ENCODE measurements around the gene GNG14. TPM values are rescaled to one million over a fixed set of nuclear protein-coding genes. Genes with fewer than 3 reads are reported as not detected.
"Not testable (repeated sequence)": the region's sequence is repeated elsewhere in the genome, so short reads cannot be mapped to it uniquely, and the experiment has no call there.

Gene GNG14
- total RNA-seq, 4 donors from 2014 or later: not detected

- no peak overlapping the region for H3K4me3 ChIP-seq
- no peaks in the 10 kb centered on the region for H3K4me1 ChIP-seq
- no peak for DNase-seq
- H3K9me3 ChIP-seq: no peaks in the 10 kb centered on the region
- no peaks in the 10 kb centered on the region for H3K27me3 ChIP-seq
- TF ChIP-seq POLR2A (IDR thresholded peaks at IDR 0.05): no peak
- TF ChIP-seq CTCF (IDR thresholded peaks at IDR 0.05): no peak
- H3K27ac ChIP-seq: no peak overlapping the region
- no peaks in the 10 kb centered on the region for H3K36me3 ChIP-seq
- intact Hi-C loops (cut with DNase I; ENCODE audit: low total_unique reads): no loop called here
Measured at GRCh38 chr19:12705169-12705568, 17.4 kb downstream of the GNG14 start.

- H3K4me1 ChIP-seq: no peaks in the 10 kb centered on the region
- TF ChIP-seq CTCF (IDR thresholded peaks at IDR 0.05) (no peak), POLR2A (IDR thresholded peaks at IDR 0.05) (no peak)
- H3K36me3 ChIP-seq: no peaks in the 10 kb centered on the region
- intact Hi-C loops (cut with DNase I; ENCODE audit: low total_unique reads): no loop called here
- no peak for DNase-seq
- no peak overlapping the region for H3K27ac ChIP-seq
- no peaks in the 10 kb centered on the region for H3K9me3 ChIP-seq
- H3K4me3 ChIP-seq: no peak overlapping the region
- no peaks in the 10 kb centered on the region for H3K27me3 ChIP-seq
Measured at GRCh38 chr19:12705654-12706331, 18.0 kb downstream of the GNG14 start.

GRCh38 chr19:12706332-12706718 lies 18.5 kb downstream of the GNG14 start:
- H3K36me3 ChIP-seq: no peaks in the 10 kb centered on the region
- intact Hi-C loops (cut with DNase I; ENCODE audit: low total_unique reads): no loop called here
- no peak for TF ChIP-seq POLR2A (IDR thresholded peaks at IDR 0.05)

GRCh38 chr19:12708641-12709040 lies 20.8 kb downstream of the GNG14 start:
- no peak overlapping the region for H3K27ac ChIP-seq
- H3K9me3 ChIP-seq: no peaks in the 10 kb centered on the region
- TF ChIP-seq POLR2A (IDR thresholded peaks at IDR 0.05) (no peak), CTCF (IDR thresholded peaks at IDR 0.05) (no peak)
- no peaks in the 10 kb centered on the region for H3K4me1 ChIP-seq
- DNase-seq: no peak
- H3K27me3 ChIP-seq: no peaks in the 10 kb centered on the region
- H3K36me3 ChIP-seq: no peaks in the 10 kb centered on the region
- H3K4me3 ChIP-seq: no peak overlapping the region
- intact Hi-C loops (cut with DNase I; ENCODE audit: low total_unique reads): no loop called here

More at GRCh38 chr19:12706332-12706718, 18.5 kb downstream of the GNG14 start:
- no peaks in the 10 kb centered on the region for H3K9me3 ChIP-seq
- H3K27me3 ChIP-seq: no peaks in the 10 kb centered on the region
- no peak overlapping the region for H3K27ac ChIP-seq
- no peak for DNase-seq
- no peak overlapping the region for H3K4me3 ChIP-seq
- no peaks in the 10 kb centered on the region for H3K4me1 ChIP-seq

- Histone ChIP-seq H3K27ac (no peak overlapping the region), H3K36me3 (no peaks in the 10 kb centered on the region), H3K9me3 (no peaks in the 10 kb centered on the region), H3K4me1 (no peaks in the 10 kb centered on the region), H3K4me3 (no peak overlapping the region), H3K27me3 (no peaks in the 10 kb centered on the region)
- no peak for TF ChIP-seq CTCF (IDR thresholded peaks at IDR 0.05)
- no peak for TF ChIP-seq POLR2A (IDR thresholded peaks at IDR 0.05)
- intact Hi-C loops (cut with DNase I; ENCODE audit: low total_unique reads): no loop called here
- no peak for DNase-seq
Measured at GRCh38 chr19:12711187-12711586, 23.4 kb downstream of the GNG14 start.

GRCh38 chr19:12712077-12712476 lies 24.3 kb downstream of the GNG14 start:
- intact Hi-C loops (cut with DNase I; ENCODE audit: low total_unique reads); H3K4me3 ChIP-seq; H3K36me3 ChIP-seq; H3K9me3 ChIP-seq; DNase-seq; H3K4me1 ChIP-seq; H3K27ac ChIP-seq; H3K27me3 ChIP-seq: not testable (repeated sequence)
- TF ChIP-seq CTCF (IDR thresholded peaks at IDR 0.05): peak in 2 of 4 experiments; percentile 18 to 28

- H3K27me3 ChIP-seq; H3K4me1 ChIP-seq; H3K4me3 ChIP-seq; H3K27ac ChIP-seq; intact Hi-C loops (cut with DNase I; ENCODE audit: low total_unique reads); H3K36me3 ChIP-seq; DNase-seq; H3K9me3 ChIP-seq: not testable (repeated sequence)
Measured at GRCh38 chr19:12713304-12713703, 25.5 kb downstream of the GNG14 start.
